Pancreas (tissue), 10 donors: Measurements from ENCODE around the gene MAGEB17. TPM values are rescaled to one million over a fixed set of nuclear protein-coding genes. Genes with fewer than 3 reads are reported as not detected.

ENCODE experiments used
- ATAC-seq, 4 donors: fragments of 200-7000 bp; cut with Tn5 transposase; one replicate each; pipeline versions ENCODE4 v1.8.0 to v1.9.1; 2020; ENCODE audit warnings: mild to moderate bottlenecking in 4 of 4, moderate library complexity in 4 of 4
- DNase-seq, 6 donors: peaks; one replicate each; pipeline ENCODE4 v3.0.0-alpha.2; 2020
- FAIRE-seq: peaks from 2 replicates; lab custom pipeline; 2012; peaks lifted over from hg19 to GRCh38; lab: Jason Lieb, UNC
- H3K27ac ChIP-seq, 4 donors: fragments of 200-600 bp; sonication (generic); 1 replicate in 3 of 4; 2 replicates in 1 of 4; pipeline versions ENCODE4 v1.5.0 to v1.8.0; 2020
- H3K27me3 ChIP-seq, 4 donors: fragments of 200-600 bp; one replicate each; pipeline ENCODE4 v1.8.0; 2021
- H3K36me3 ChIP-seq, 3 donors: fragments of 200-600 bp; sonication (generic) in 1 of 3; one replicate each; pipeline versions ENCODE4 v1.5.0 to v1.8.0; 2020 to 2021
- H3K4me1 ChIP-seq, 3 donors: fragments of 200-600 bp; one replicate each; pipeline ENCODE4 v1.8.0; 2021
- H3K4me3 ChIP-seq, 4 donors: fragments of 200-600 bp; sonication (generic) in 2 of 4; one replicate each; pipeline versions ENCODE4 v1.5.0 to v1.8.0; 2020 to 2021
- H3K9me3 ChIP-seq, 4 donors: fragments of 200-600 bp; one replicate each; pipeline ENCODE4 v1.8.0; 2021
- CTCF ChIP-seq, 4 donors: fragments of 200-600 bp; sonication (generic) in 3 of 4; IDR thresholded peaks; one replicate each; pipeline versions ENCODE4 v1.5.0 to v1.8.0; 2021; ENCODE audit warnings: antibody characterized with exemption in 4 of 4
- WGBS, 2 donors: extraction: QIAGEN DNeasy Blood & Tissue Kit; methylation state at CpG; one replicate each; pipeline ENCODE4 v1.1.7; 2013; 5-methylcytosine and 5-hydroxymethylcytosine counted together
- intact Hi-C, 3 donors: fragments of 100-400 bp; cut with DNase I; formaldehyde crosslinking; loops; one replicate each; pipeline versions ENCODE4 v1.11.1 to v1.14.2; 2022
- polyA plus RNA-seq, 2 donors: library from polyadenylated mRNA; stranded (reverse); fragments of 200-250 nt; gene quantifications; one replicate each; pipeline ENCODE4 v1.2.3, GENCODE V29; 2013
- total RNA-seq, 6 donors: library from RNA; stranded (reverse); fragmentation: NEBNext Ultra II Directional in 4 of 6; extraction: Animal tissue kit (Norgen Biotek cat#: 25700) in 4 of 6; gene quantifications; one replicate each; pipeline versions ENCODE4 v1.2.1 to v1.2.4, GENCODE V29; 2021 to 2023
- donor health status: healthy with polysubstance abuse.
- donor health status: DM: no; HTN: no; CAD: no; lungs with moderate emphysema.
- donor health status: DM: no; HTN: no; CAD: no.
- donor health status: control.
- donor health status: control.
- donor health status: Bipolar disorder and iron deficiency.
- donor health status: DM: yes; HTN: yes; CAD: no.
- donor health status: DM: no; HTN: no; CAD: no.
- donor health status: DM: no; HTN: no; CAD: no.
- donor health status: DM: yes; HTN: yes; CAD: no.

MAGEB17 gene
- total and polyA plus RNA-seq, 8 donors: 0.19 to 2.2 (median 0.65) TPM

GRCh38 chrX:16124201-16124600, 43.1 kb upstream of the MAGEB17 start:
- Histone ChIP-seq H3K36me3 (no peaks in the 10 kb centered on the region), H3K9me3 (no peaks in the 10 kb centered on the region), H3K4me1 (no peaks in the 10 kb centered on the region), H3K27me3 (peaks cover 0 to 6% (median 0%) of the 10 kb centered on the region in 4 donors), H3K4me3 (peak overlapping the region in 3 of 4 donors; percentile 13 to 36 (median 26)), H3K27ac (peak overlapping the region; percentile 30 to 75 (median 53))
- peak in 2 of 6 donors; percentile 9 to 13 for DNase-seq
- TF ChIP-seq CTCF (IDR thresholded peaks at IDR 0.05): no peak
- intact Hi-C loops: no loop called here
- WGBS, 2 donors: 20 to 27% methylated on average over 7 of the region's 7 CpGs
- ATAC-seq: peak; percentile 48 to 56 (median 51)
- FAIRE-seq: no peak

GRCh38 chrX:16125520-16126149, 41.6 kb upstream of the MAGEB17 start:
- FAIRE-seq (no peak), DNase-seq (no peak), ATAC-seq (peak; percentile 55 to 71 (median 62))
- intact Hi-C loops: no loop called here
- no peaks in the 10 kb centered on the region for H3K9me3 ChIP-seq
- peaks cover 0 to 6% (median 0%) of the 10 kb centered on the region in 4 donors for H3K27me3 ChIP-seq
- H3K27ac ChIP-seq: peak overlapping the region; percentile 30 to 75 (median 53)
- H3K36me3 ChIP-seq: no peaks in the 10 kb centered on the region
- no peak for TF ChIP-seq CTCF (IDR thresholded peaks at IDR 0.05)
- peak overlapping the region in 3 of 4 donors; percentile 4 to 36 (median 26) for H3K4me3 ChIP-seq
- peaks cover 0 to 6% (median 5%) of the 10 kb centered on the region in 3 donors for H3K4me1 ChIP-seq
- 18 to 22% methylated on average over 5 of the region's 5 CpGs for WGBS, 2 donors

DNA sequence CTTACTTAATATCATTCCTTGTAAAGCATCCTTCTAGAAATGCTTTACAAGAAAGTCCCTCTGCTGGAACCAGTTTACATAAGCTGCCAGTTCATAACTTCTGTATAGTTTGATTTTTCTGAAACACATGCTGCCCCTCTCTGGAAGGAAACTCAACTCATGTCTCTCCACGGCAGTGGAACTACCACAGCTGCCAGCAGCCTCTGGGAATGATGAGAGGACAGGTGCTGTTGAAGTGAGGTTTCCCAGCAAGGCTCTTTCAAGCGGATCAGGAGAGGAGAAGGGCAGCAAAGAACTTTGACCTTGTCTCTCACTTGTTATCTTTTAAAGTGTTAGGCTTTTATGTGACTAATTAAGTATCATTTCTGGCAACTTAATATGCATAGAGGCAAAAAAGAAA, 36.6 kb upstream of the MAGEB17 start:
- Histone ChIP-seq H3K27me3 (no peaks in the 10 kb centered on the region), H3K36me3 (no peaks in the 10 kb centered on the region), H3K4me1 (peaks cover 4 to 14% (median 5%) of the 10 kb centered on the region in 3 donors), H3K4me3 (no peak overlapping the region), H3K27ac (peak overlapping the region in 2 of 4 donors; percentile 50 to 64), H3K9me3 (no peaks in the 10 kb centered on the region)
- peak in 5 of 6 donors; percentile 50 to 78 (median 64) for DNase-seq
- FAIRE-seq: no peak
- 7 to 13% methylated on average over 2 of the region's 2 CpGs for WGBS, 2 donors
- intact Hi-C loops: no loop called here
- ATAC-seq: peak; percentile 84 to 92 (median 91)
- TF ChIP-seq CTCF (IDR thresholded peaks at IDR 0.05): no peak

DNA sequence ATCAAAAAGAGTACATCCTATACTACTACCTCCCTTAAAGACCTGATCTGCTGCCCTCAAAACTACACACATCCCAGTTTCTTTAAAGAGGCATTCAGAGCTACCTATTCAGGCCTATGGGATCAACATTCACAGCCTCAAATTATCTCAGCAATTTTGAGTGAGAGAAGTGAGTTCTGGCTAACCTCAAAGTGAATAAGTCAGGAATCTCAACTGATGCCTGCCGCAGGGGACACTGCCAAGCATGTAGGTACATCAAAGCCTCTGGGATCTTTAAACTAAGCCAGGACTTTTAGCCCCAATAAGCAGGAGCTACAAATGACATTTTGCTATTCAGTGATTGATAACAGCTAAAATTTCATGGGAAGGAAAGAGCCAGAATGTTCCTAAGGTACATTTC, 32.3 kb upstream of the MAGEB17 start:
- ATAC-seq (no peak), FAIRE-seq (no peak), DNase-seq (no peak)
- Histone ChIP-seq H3K9me3 (no peaks in the 10 kb centered on the region), H3K27ac (no peak overlapping the region), H3K4me3 (no peak overlapping the region), H3K4me1 (peaks cover 4 to 11% (median 5%) of the 10 kb centered on the region in 3 donors), H3K36me3 (no peaks in the 10 kb centered on the region), H3K27me3 (no peaks in the 10 kb centered on the region)
- 44 to 71% methylated on average over 1 of the region's 1 CpG for WGBS, 2 donors
- TF ChIP-seq CTCF (IDR thresholded peaks at IDR 0.05): no peak
- intact Hi-C loops: no loop called here

- no peak overlapping the region for H3K27ac ChIP-seq
- no peak overlapping the region for H3K4me3 ChIP-seq
- TF ChIP-seq CTCF (IDR thresholded peaks at IDR 0.05): no peak
- H3K9me3 ChIP-seq: no peaks in the 10 kb centered on the region
- DNase-seq: no peak
- no peak for ATAC-seq
- H3K27me3 ChIP-seq: no peaks in the 10 kb centered on the region
- WGBS, 2 donors: 37 to 69% methylated on average over 2 of the region's 2 CpGs
- intact Hi-C loops: no loop called here
- no peaks in the 10 kb centered on the region for H3K36me3 ChIP-seq
- peaks cover 0 to 5% (median 4%) of the 10 kb centered on the region in 3 donors for H3K4me1 ChIP-seq
- FAIRE-seq: no peak
These were observed 31.2 kb upstream of the MAGEB17 start for GRCh38 chrX:16136080-16136479.
